ENCODE data around the gene C1orf21. TPM values are rescaled to one million over a fixed set of nuclear protein-coding genes. Genes with fewer than 3 reads are reported as not detected.

The C1orf21 gene
- total RNA-seq, 1 donor from 2014 or later: 5.5 TPM

GRCh38 chr1:184510110-184510509 lies 123.3 kb downstream of the C1orf21 start:
- intact Hi-C loops (cut with micrococcal nuclease): loop anchor here (10.0 kb wide), 1 partner anchor 1485 kb away; the partner anchor contains the start of gene LAMC1

GRCh38 chr1:184512724-184513123 lies 125.9 kb downstream of the C1orf21 start:
- intact Hi-C loops (cut with micrococcal nuclease): loop anchor here (10.0 kb wide), 1 partner anchor 1488 kb away; the partner anchor contains the start of gene LAMC1

GRCh38 chr1:184513421-184513820 lies 126.6 kb downstream of the C1orf21 start:
- intact Hi-C loops (cut with micrococcal nuclease): loop anchor here (10.0 kb wide), 1 partner anchor 1489 kb away; the partner anchor contains the start of gene LAMC1

- intact Hi-C loops (cut with micrococcal nuclease): loop anchor here (10.0 kb wide), 1 partner anchor 1489 kb away; the partner anchor contains the start of gene LAMC1
Observed at GRCh38 chr1:184513966-184514365, 127.1 kb downstream of the C1orf21 start.

GRCh38 chr1:184514447-184514846 lies 127.6 kb downstream of the C1orf21 start:
- intact Hi-C loops (cut with micrococcal nuclease): loop anchor here (10.0 kb wide), 1 partner anchor 1490 kb away; the partner anchor contains the start of gene LAMC1

- intact Hi-C loops (cut with micrococcal nuclease): loop anchor here (10.0 kb wide), 1 partner anchor 1492 kb away; the partner anchor contains the start of gene LAMC1
Observed at GRCh38 chr1:184517130-184517529, 130.3 kb downstream of the C1orf21 start.

- intact Hi-C loops (cut with micrococcal nuclease): loop anchor here (10.0 kb wide), 1 partner anchor 1494 kb away; the partner anchor contains the start of gene LAMC1
Observed at GRCh38 chr1:184518736-184519357, 132.0 kb downstream of the C1orf21 start.

GRCh38 chr1:184520336-184520735 lies 133.5 kb downstream of the C1orf21 start:
- intact Hi-C loops (cut with micrococcal nuclease): no loop called here

GRCh38 chr1:184524248-184524647 lies 137.4 kb downstream of the C1orf21 start:
- intact Hi-C loops (cut with micrococcal nuclease): no loop called here

GRCh38 chr1:184527402-184527801 lies 140.6 kb downstream of the C1orf21 start:
- intact Hi-C loops (cut with micrococcal nuclease): no loop called here

GRCh38 chr1:184530226-184530625 lies 143.4 kb downstream of the C1orf21 start:
- intact Hi-C loops (cut with micrococcal nuclease): no loop called here

GRCh38 chr1:184531296-184531695 lies 144.5 kb downstream of the C1orf21 start:
- intact Hi-C loops (cut with micrococcal nuclease): no loop called here

GRCh38 chr1:184532199-184532598 lies 145.4 kb downstream of the C1orf21 start:
- intact Hi-C loops (cut with micrococcal nuclease): no loop called here

GRCh38 chr1:184533049-184533448 lies 146.2 kb downstream of the C1orf21 start:
- intact Hi-C loops (cut with micrococcal nuclease): no loop called here

- intact Hi-C loops (cut with micrococcal nuclease): no loop called here
Observed at GRCh38 chr1:184533915-184534314, 147.1 kb downstream of the C1orf21 start.

GRCh38 chr1:184534690-184535089 lies 147.9 kb downstream of the C1orf21 start:
- intact Hi-C loops (cut with micrococcal nuclease): no loop called here

- intact Hi-C loops (cut with micrococcal nuclease): no loop called here
Observed at GRCh38 chr1:184535191-184535970, 148.6 kb downstream of the C1orf21 start.

- intact Hi-C loops (cut with micrococcal nuclease): no loop called here
Observed at GRCh38 chr1:184536246-184536985, 149.6 kb downstream of the C1orf21 start.

GRCh38 chr1:184539580-184539979 lies 152.8 kb downstream of the C1orf21 start:
- intact Hi-C loops (cut with micrococcal nuclease): no loop called here

GRCh38 chr1:184541537-184542152 lies 154.8 kb downstream of the C1orf21 start:
- intact Hi-C loops (cut with micrococcal nuclease): no loop called here

- intact Hi-C loops (cut with micrococcal nuclease): no loop called here
Observed at GRCh38 chr1:184542291-184542690, 155.5 kb downstream of the C1orf21 start.

Data from T-helper 1 cell treated with Interleukin-12 subunit alpha and Interleukin-12 subunit beta and Interleukin-4 antibody, amounts not matched to agents 30 ng/mL and 1 ng/mL, for 36 hours (primary cell).